OCI-M1 (cell line): ENCODE measurements around the gene IGSF23.

Source experiments
- DNase-seq: peaks from one replicate; lab custom pipeline; 2025; lab: John Stamatoyannopoulos, UW

The IGSF23 gene

GRCh38 chr19:44613295-44614178, at the start of gene IGSF23:
IGSF23 (plus strand) TSS chr19:44613563; CDS start chr19:44613646, 83 bp downstream.
- no peak for DNase-seq

GRCh38 chr19:44566984-44567383, 46.4 kb upstream of the IGSF23 start:
- peak; percentile 68 for DNase-seq

- DNase-seq = no peak
Observed at GRCh38 chr19:44567745-44568144, 45.6 kb upstream of the IGSF23 start.

- DNase-seq = no peak
Observed at GRCh38 chr19:44570603-44570983, 42.8 kb upstream of the IGSF23 start.

GRCh38 chr19:44570984-44571684, 42.2 kb upstream of the IGSF23 start:
- peak; percentile 96 for DNase-seq

- DNase-seq = peak; percentile 48
Observed at GRCh38 chr19:44571830-44572580, 41.4 kb upstream of the IGSF23 start.

- DNase-seq = no peak
Observed at GRCh38 chr19:44572581-44572900, 40.8 kb upstream of the IGSF23 start.

GRCh38 chr19:44573183-44573582, 40.2 kb upstream of the IGSF23 start:
- no peak for DNase-seq

- peak; percentile 78 for DNase-seq
Observed at GRCh38 chr19:44573627-44574026, 39.7 kb upstream of the IGSF23 start.

- peak; percentile 57 for DNase-seq
Observed at GRCh38 chr19:44574186-44574950, 39.0 kb upstream of the IGSF23 start.

GRCh38 chr19:44575116-44575700, 38.2 kb upstream of the IGSF23 start:
- DNase-seq = no peak

- peak; percentile 75 for DNase-seq
Observed at GRCh38 chr19:44576843-44577565, 36.4 kb upstream of the IGSF23 start.

GRCh38 chr19:44577566-44577874, 35.8 kb upstream of the IGSF23 start:
- DNase-seq = no peak

GRCh38 chr19:44579663-44580365, 33.5 kb upstream of the IGSF23 start:
- no peak for DNase-seq

GRCh38 chr19:44580366-44580895, 32.9 kb upstream of the IGSF23 start:
- no peak for DNase-seq

- no peak for DNase-seq
Observed at GRCh38 chr19:44581288-44581687, 32.1 kb upstream of the IGSF23 start.

GRCh38 chr19:44582581-44583265, 30.6 kb upstream of the IGSF23 start:
- DNase-seq = peak; percentile 84

GRCh38 chr19:44585371-44586133, 27.8 kb upstream of the IGSF23 start:
- peak; percentile 90 for DNase-seq
